Inflammatory macrophage treated with lipopolysaccharide for 4 hours (primary cell): ENCODE results near the gene RBM43.
"Not testable (repeated sequence)": the region's sequence is repeated elsewhere in the genome, so short reads cannot be mapped to it uniquely, and the experiment has no call there.

Source experiments
- DNase-seq: peaks from one replicate; pipeline ENCODE4 v3.0.0-alpha.2; 2020

Gene RBM43

DNA sequence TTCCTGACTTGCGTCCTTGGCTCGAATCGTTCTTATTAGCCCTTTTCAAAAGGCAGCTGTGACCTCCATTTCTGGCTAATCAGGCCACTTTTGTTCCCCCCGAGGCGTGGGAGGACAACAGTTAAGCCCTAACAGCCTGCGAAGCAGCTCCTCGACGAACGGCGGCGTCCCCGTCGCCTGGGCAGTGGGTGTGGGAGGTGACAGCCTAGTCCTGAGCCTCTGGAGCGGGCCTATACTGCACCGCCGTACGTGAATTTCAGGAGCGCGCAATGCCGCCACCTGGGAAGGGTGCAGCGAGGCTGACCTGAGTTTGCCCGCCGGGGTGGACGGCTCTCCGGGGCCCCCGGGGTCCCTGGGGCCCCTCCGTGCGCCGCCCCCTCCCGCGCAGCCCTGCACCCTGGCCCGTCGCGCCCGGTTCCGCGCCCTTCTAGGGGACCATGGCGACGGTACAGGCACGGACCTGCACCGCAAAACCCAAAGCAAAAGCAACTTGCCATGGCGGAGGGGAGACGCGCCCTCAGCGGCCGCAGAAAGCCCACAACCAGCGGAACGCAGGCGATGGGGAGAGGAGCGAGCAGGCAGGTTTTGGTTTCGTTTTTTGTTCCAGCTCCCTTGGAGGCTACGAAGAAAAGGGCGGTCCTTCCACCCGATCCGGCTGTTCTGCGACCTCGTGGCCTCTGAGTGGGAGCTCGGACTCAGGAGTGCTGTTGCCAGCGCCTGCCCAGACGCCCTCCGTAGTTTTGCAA lies at the start of gene RBM43:
Gene RBM43, minus strand, starts transcription at position 633 of the 746 bp plus-strand sequence. Its CDS starts 136 bp downstream, at position 497.
- DNase-seq = peak; percentile 97

DNA sequence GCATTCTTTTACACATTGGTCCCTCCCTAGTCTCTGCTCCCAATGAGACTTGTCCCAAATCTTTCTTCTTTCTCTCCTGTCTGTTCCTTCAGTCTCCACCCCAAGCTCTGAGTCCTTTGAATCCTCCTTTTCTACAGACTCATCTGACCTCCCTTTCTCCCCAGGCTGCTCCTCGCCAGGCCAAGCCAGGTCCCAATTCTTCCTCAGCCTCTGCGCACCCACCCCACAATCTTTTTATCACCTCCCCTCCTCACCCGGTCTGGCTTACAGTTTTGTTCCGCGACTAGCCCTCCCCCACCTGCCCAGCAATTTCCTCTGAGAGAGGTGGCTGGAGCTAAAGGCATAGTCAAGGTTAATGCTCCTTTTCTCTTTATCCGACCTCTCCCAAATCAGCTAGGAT lies 48.6 kb upstream of the RBM43 start:
- not testable (repeated sequence) for DNase-seq

DNA sequence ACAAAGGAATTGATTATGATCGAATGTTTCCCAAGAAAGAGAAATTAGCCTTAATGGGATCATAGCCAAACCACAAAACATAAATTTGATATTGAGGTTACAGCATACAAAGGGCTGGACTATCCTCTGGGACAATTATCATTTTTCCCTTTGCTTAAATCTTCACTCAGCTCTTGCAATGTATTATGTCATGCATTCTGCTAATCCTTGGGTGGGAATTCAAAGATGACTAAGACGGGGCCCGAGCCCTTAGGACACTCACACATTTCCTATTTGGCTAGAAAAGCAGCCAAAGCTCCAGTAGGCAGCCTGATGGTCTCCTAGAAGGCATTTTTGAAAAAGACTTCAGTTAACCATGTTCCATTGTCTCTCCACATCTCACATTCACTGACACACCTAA lies 45.0 kb upstream of the RBM43 start:
- peak; percentile 41 for DNase-seq

DNA sequence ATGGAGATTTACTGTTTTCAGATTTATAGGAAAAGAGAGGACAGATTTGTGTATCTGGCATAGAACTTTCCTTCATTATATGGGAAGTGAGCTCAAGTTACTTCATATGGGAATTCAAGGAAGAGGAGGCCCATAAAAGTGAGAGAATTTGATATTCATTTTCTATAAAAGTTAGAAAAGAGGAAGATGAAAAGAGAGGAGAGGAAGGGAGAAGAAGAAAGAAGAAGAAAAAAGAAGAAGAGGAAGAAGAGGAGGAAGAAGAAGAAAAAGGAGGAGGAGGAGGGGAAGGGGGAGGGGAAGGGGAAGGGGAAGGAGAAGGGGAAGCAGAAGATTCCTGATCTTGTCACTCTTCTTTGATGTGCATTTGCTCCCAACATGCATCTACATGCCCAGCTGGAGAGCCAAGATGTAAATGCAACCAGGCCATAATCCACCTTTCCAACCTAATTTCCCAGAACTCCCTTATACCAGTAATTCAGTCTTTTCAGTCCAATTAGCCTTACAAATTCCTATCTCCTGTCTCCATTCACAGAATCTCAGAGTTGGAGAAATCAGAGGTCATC lies 43.5 kb upstream of the RBM43 start:
- DNase-seq = no peak

DNA sequence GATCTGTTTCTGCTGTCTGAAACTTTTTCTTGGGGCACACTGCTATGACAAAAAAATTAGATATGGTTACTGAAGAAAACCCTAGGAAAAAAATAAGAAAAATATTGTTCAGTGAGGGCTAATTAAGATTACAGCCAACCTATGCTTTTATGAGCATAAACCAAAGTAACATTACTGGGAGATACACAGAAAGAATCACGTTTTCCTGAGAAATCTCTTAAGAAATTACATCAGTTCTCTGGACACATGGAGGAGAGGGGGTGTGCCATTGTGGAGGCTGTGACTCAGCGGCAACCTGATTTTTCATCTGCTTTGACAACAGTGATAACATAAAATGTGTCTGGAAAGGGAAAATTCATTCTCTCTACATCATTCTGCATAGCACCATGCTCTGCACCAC lies 41.2 kb upstream of the RBM43 start:
- no peak for DNase-seq

DNA sequence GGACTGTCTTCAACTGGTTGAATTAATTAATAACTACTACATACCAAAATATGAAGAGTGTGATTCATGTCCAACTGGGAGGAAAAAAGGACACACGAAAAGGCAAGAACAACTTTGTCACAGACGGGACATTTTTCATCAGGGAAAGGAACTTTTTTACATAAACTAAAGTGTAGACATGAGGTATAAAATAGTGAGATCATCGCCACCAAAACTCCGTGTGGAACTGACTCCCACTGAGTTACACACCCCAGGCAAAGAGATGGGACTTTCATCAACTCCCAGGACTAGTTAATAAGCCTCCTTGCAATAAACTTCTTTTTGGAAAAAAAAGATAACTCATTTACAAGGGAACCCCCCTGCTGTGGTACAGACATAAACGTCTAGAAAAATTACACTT lies 40.7 kb upstream of the RBM43 start:
- DNase-seq = no peak

DNA sequence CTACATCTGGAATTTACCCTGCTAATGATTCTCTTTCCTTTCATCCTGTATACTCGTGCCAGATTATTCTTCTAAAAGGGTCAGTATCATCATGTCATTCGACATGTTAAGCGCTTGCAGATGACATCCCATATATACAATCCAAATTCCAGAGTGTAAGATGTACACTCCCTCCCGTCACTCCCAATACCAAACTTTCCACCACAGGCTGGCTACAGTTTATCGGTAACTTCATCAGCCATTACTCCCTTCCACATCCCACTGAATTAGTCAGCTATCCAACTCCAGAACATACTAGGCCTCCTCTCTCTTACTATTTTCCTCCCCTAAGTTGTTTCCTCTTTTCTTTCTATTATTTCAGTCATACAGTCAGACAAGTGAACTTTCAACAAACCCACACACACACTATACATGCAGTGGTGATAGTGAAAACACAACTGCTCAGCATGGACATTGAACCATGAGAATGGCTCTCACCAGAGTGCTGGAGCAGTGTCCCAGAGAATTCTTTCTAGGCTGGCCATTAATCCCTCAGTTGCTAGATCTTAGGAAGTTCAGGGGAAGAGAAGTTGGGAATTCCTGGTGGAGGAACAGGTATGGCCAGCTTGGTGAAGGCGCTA lies 38.4 kb upstream of the RBM43 start:
- peak; percentile 40 for DNase-seq

DNA sequence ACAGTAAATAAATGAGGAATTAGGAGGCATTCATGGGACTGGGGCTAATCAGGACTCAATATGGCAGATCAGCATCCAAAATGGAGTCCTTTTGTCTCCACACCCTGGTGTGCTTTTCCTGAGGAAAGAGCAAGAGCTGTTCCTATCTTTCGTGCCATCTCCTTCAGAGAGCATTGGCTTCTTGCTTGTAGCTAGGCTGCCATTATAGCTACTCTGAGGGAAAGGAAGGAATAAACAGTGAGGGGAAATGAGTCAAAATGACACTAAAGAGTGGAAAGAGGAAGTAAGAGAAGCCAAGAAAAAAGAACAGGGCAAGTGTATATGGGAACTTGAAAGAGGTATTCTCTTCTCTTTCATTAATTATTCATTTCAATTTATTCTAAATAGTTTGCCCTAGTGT lies 36.2 kb upstream of the RBM43 start:
- peak; percentile 86 for DNase-seq

DNA sequence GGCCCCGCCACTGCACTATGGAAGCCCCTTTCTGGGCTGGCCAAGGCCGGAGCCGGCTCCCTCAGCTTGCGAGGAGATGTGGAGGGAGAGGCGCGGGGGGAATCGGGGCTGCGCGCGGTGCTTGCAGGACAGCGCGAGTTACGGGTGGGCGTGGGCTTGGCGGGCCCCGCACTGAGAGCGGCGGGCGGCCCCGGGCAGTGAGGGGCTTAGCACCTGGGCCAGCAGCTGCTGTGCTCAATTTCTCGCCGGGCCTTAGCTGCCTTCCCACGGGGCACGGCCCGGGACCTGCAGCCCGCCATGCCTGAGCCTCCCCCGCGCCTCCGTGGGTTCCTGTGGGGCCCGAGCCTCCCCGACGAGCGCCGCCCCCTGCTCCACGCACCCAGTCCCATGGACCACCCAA lies 34.3 kb upstream of the RBM43 start:
- DNase-seq = not testable (repeated sequence)

DNA sequence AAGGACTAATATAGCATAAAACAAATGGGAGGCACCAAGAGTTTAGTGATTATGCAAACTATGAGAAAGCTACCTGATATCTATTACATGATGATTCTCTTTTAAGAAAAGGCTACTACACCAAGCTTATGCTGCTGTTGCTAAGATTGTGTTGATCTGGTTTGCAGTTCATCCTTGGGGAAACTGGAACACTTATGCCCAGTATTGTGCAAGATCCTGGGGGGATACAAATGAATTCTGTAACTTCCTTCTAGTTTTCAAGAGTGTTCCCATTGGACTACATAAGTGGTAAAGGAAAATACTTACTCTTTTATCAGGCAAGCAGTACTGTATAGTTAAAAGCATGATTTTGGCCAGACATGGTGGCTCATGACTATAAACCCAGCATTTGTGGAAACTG lies 30.9 kb upstream of the RBM43 start:
- no peak for DNase-seq

DNA sequence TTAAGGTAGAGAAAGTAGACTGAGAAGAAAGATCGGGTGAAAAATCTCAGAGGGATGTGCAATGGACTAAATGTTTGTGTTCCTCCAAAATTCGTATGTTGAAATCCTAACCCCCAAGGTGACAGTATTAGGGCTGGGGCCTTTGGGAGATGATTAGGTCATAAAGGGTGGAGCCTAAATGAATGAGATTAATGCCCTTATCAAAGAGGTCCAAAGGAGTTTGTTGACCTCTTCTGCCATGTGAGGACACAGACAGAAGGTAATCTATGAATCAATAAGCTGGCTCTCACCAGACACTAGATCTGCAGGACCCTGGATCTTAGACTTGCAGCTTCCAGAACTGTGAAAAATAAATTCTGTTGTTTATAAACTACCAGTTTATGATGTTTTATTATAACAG lies 30.5 kb upstream of the RBM43 start:
- DNase-seq = no peak

DNA sequence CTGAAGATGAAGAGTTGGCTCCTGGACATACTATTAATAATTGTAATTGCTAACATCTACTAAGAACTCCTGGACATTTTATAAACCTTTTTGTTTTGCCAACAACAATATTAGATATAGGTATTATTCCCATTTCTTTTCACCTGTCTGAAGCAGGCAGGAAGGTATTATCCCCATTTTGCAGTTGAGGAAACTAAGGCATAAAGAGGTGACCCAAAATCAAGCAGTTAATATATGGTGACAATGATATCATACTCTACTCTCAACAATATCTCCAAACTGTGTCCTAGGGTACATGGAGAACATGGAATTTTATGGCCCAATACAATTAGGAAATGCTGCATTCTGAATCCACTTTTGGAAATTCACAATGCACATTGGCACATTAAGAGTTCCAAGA lies 29.6 kb upstream of the RBM43 start:
- DNase-seq = no peak

DNA sequence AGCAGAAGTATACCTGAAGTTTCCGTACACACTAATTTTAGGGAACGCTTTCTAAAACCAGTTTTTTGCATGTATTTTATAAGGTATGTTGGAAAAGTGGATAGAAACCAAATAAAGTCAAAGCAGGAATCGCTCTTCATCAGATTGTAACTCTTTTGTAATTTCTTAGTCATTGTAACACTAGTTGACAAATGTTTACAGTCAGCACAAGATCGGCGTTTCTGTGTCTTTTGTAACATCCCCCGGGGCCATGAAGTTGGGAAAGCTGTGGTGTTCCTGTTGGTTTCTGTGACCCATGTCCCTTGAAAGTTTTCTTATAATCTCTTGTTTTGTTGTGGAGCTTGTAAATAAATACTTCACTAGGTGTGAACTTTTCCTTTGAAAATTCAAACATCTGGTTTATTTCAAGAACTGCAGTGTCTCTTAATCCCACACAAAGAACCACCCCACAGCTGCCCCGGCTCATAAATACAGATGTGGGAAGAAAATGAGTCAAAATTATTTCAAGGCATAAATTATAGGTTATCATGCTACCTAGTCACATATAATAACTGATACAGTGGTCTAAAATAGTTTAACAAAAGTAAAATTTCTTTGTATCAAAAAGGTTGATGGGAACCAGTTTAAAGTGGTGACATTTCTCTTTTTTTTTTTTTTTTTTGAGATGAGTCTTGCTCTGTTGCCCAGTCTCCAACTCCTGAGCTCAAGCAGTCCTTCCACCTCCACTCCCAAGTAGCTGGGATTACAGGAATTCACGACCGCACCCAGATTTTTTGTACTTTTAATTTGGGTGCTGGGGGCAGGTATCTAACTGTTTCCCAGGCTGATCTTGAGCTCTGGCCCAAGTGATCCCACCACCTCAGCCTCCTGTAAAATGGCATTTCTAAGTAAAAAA lies 28.6 kb upstream of the RBM43 start:
- DNase-seq = peak; percentile 91

DNA sequence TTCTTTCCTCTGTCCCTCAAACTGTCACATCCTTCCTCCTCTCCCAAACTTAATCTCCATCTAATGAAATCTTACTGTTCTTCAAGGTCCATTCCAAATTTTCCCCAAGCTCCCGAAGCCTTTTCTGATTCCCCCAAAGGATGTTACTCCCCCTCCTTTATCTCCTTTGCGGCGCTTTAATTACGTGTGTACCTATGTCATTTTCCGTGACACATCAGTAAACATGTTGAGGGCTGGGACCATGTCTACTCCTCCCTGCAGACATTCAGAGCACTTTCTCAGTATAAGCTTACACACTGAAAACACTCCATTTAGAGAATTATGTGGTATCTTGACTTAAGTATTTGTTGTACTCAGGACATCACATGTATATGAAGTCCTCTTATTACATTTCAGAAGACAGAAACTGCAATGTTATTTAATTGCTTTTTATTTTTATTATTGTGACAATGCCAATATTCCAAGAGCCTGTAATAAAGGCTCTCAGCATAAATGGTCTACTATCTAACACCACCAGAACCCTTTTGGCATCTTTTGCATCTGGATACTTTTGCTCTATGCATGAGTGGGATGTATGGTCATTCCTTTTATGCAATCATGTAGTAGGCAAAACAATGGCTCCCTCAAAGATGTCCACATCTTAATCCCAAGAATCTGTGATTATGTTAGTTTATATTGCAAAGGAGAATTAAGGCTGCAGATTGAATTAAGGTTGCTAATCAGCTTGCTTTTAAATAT lies 26.0 kb upstream of the RBM43 start:
- DNase-seq = no peak

DNA sequence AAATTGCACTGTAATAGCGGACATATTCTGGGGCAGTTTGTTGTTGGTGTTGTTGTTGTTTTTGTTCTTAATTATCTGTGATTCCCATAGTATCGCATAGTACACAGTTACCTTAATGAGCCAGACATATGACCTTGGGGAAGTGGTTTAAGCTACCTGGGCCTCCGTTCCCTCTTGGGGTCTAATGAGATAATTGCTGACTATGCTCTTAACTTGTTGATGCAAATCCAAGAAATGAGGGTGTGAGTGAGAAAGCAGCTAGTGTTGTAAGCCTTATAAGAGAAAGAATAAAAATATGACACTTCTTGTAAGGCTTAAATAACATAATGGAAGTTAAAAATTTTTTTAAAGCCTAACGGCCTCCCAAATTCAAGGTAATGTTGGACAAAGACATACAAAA lies 20.7 kb upstream of the RBM43 start:
- no peak for DNase-seq

DNA sequence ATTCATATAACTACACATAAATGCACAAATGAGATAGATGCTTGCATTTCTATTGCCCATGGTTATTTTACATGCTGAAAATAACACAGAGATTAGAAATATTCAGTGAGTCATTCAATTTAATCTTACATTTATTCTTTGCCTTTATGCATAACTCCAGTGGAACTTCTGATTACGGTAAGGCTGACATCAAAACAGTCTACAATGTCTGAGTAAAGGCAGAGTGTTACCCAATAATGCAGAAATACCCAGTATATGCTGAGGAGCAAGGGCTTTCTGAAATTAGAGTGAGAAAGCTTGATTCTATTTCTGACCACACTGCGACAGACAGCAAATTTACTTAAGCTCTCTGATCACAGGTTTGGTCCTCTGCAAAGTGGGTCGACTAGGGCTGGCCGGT lies 18.6 kb upstream of the RBM43 start:
- DNase-seq = peak; percentile 28

DNA sequence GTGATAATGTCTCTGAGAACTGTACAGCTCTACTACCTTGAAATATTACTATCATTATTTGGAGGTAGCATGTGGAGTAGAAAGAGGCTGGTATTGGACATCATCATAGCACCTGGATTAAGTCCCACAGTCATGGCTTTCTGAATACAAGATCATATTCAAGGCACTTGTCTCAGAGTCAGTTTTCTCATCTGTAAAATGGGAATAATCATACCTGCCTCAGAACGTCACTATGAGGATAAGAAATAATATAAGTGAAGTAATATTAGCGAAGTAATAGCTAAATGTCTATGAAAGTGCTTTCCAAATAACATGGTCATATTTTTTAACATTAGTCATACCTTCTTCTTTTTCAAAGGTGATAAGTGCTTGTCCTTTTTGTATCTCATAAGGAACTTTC lies 16.8 kb upstream of the RBM43 start:
- no peak for DNase-seq

DNA sequence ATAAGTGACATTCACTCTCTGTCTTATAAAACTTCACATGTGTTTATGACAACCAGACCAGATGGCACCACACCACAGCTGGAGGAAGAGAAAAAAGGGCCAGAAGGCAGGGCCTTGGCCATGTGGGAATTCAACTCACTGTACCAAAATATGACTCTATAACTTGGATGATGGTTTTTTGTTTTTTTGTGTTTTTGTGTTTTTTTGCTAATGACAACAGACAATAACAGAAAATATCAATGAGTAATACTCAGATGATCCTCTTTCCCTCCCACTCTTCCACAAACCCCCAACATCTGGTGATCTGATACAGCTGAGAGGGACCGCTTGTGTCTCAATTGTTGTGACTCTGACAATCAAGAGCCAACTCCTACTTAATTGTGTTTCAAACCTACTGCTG lies 15.4 kb upstream of the RBM43 start:
- peak; percentile 83 for DNase-seq

DNA sequence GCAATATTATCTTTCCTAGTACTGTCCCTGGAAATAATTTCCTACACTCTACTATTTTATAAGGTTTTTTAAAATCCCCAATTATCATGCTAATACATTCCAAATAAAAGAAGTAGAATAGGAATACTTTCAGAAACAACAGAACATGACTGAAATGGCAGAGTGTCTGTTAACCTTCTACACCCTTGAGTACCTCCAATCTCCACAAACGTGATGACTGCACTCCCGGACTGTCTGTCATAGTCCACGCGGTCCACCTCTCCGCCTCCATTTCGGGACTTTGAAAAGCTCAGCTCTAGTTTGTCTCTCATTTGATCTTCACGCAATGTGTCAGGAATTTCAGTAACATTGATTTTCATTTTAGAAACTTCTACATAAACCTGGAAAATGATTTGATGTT lies 13.6 kb upstream of the RBM43 start:
- DNase-seq = no peak

DNA sequence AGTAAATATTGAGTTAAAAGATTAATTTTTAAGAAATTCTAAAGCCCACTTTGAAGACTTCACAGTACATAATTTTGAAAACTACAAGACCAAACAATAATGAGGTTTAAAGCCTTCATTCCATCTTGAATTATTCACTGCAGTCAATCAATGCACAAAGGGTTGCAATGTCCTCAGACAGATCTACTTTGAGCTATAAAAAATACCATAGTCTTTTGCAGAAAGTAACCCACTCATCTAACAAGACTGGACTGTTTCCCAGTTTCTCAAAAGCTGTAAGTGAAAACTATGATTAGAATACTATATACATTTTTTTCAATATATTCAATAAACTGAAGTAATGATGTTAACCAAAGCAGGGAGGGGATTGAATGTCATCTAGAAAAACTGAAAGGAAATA lies 10.2 kb upstream of the RBM43 start:
- no peak for DNase-seq

DNA sequence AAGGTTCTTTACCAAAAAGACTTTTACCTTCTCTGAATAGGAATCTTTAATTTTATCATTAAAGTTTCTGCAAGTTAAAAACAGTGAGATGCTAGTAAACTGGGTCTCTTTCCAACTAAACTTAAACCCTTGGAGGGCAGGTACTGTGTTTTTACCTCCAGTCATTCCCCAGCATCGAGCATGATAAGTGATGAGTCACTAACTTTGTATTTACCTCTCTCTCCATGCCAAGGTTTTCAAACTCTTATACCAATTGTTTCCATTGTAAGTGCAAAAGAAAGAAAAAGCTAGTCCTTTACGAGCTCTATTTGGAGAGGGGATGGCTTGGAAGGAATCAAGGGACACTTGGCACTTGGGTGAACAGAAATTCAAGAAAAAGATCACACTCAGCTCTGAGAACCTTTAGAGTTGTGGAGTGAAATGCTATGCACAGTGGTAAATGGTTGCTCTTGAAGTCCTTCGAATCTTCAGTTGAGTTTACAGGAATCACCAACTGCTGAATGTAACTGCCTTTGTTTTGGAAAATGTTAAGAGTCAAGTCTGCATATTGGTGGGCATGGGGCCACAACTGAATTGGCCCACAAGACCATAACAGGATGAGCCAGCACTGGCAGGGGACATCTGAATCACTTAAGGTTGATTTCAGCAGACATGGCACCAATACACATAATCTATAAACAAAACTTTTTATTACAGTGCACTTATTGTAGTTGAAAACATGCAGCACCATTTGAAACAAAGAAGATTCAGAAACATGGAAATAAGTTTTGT lies 8.3 kb upstream of the RBM43 start:
- no peak for DNase-seq

DNA sequence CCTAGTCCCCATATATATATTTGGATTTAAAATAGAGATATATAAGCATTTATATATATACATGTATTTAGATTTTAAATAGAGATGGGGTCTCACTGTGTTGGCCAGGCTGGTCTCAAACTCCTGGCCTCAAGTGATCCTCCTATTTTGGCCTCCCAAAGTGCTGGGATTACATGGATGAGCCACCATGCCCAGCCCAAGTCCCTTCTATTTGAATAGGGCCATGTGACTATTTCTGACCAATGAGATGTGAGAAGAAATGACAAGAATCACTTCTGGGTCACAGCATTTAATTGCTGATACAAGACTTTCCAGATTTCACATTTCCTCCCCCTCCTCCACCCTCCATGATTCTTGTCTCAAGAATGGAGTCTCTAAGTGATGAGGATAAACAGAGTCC lies 6.4 kb upstream of the RBM43 start:
- no peak for DNase-seq
